ENCODE measurements around the gene FGL2.
"Not testable (repeated sequence)": the region's sequence is repeated elsewhere in the genome, so short reads cannot be mapped to it uniquely, and the experiment has no call there.

The FGL2 gene

GRCh38 chr7:77199013-77199966 is at the start of gene FGL2:
TSS of gene FGL2 (minus strand) at chr7:77199819. CDS start at chr7:77199793, 26 bp downstream.
- peak; percentile 16 for DNase-seq (ENCODE audit: low read depth)

- no peak for DNase-seq (ENCODE audit: low read depth)
Measured at GRCh38 chr7:77248154-77248553, 48.5 kb upstream of the FGL2 start.

- DNase-seq (ENCODE audit: low read depth), result peak; percentile 86
Measured at GRCh38 chr7:77247206-77247850, 47.7 kb upstream of the FGL2 start.

GRCh38 chr7:77246026-77246640 is 46.5 kb upstream of the FGL2 start:
- no peak for DNase-seq (ENCODE audit: low read depth)

- no peak for DNase-seq (ENCODE audit: low read depth)
Measured at GRCh38 chr7:77245015-77245755, 45.6 kb upstream of the FGL2 start.

GRCh38 chr7:77244222-77244934 is 44.8 kb upstream of the FGL2 start:
- DNase-seq (ENCODE audit: low read depth), result no peak

GRCh38 chr7:77242554-77242953 is 42.9 kb upstream of the FGL2 start:
- no peak for DNase-seq (ENCODE audit: low read depth)

GRCh38 chr7:77242068-77242467 is 42.4 kb upstream of the FGL2 start:
- DNase-seq (ENCODE audit: low read depth), result no peak

GRCh38 chr7:77239471-77239870 is 39.9 kb upstream of the FGL2 start:
- DNase-seq (ENCODE audit: low read depth), result no peak

GRCh38 chr7:77238703-77239136 is 39.1 kb upstream of the FGL2 start:
- DNase-seq (ENCODE audit: low read depth), result no peak

- DNase-seq (ENCODE audit: low read depth), result no peak
Measured at GRCh38 chr7:77235276-77235675, 35.7 kb upstream of the FGL2 start.

GRCh38 chr7:77232467-77232866 is 32.8 kb upstream of the FGL2 start:
- DNase-seq (ENCODE audit: low read depth), result no peak

- DNase-seq (ENCODE audit: low read depth), result not testable (repeated sequence)
Measured at GRCh38 chr7:77228795-77229194, 29.2 kb upstream of the FGL2 start.

- DNase-seq (ENCODE audit: low read depth), result no peak
Measured at GRCh38 chr7:77226357-77226839, 26.8 kb upstream of the FGL2 start.

GRCh38 chr7:77223261-77223660 is 23.6 kb upstream of the FGL2 start:
- DNase-seq (ENCODE audit: low read depth), result no peak

GRCh38 chr7:77222819-77223218 is 23.2 kb upstream of the FGL2 start:
- no peak for DNase-seq (ENCODE audit: low read depth)

- no peak for DNase-seq (ENCODE audit: low read depth)
Measured at GRCh38 chr7:77222065-77222464, 22.4 kb upstream of the FGL2 start.

- DNase-seq (ENCODE audit: low read depth), result not testable (repeated sequence)
Measured at GRCh38 chr7:77219701-77220331, 20.2 kb upstream of the FGL2 start.

GRCh38 chr7:77217474-77218185 is 18.0 kb upstream of the FGL2 start:
- no peak for DNase-seq (ENCODE audit: low read depth)
